Trophoblast cell (in vitro differentiated cells and primary cell): ENCODE measurements around the gene ASXL2.
"Not testable (repeated sequence)": the region's sequence is repeated elsewhere in the genome, so short reads cannot be mapped to it uniquely, and the experiment has no call there.

ENCODE experiments used
- DNase-seq, 2 donors: peaks; one replicate each; pipeline ENCODE4 v3.0.0-alpha.2; 2016
- H2AFZ ChIP-seq: 2 replicates; pipeline ENCODE4 v1.6.1; 2013; ENCODE audit warnings: low read length, moderate library complexity, mild to moderate bottlenecking; ENCODE audit not compliant: insufficient read depth, poor library complexity
- H2AK5ac ChIP-seq: 2 replicates; pipeline ENCODE4 v1.6.1; 2013; ENCODE audit warnings: mild to moderate bottlenecking, low read length
- H2BK120ac ChIP-seq: 2 replicates; pipeline ENCODE4 v1.6.1; 2013; ENCODE audit warnings: low read length, mild to moderate bottlenecking, moderate library complexity; ENCODE audit not compliant: insufficient read depth, poor library complexity
- H2BK12ac ChIP-seq: 2 replicates; pipeline ENCODE4 v1.6.1; 2013; ENCODE audit warnings: mild to moderate bottlenecking, low read length, moderate library complexity
- H2BK5ac ChIP-seq: 2 replicates; pipeline ENCODE4 v1.6.1; 2013; ENCODE audit warnings: low read length, low read depth, moderate library complexity, mild to moderate bottlenecking; ENCODE audit not compliant: poor library complexity
- H3K14ac ChIP-seq: 2 replicates; pipeline ENCODE4 v1.6.1; 2013; ENCODE audit warnings: mild to moderate bottlenecking, low read length
- H3K18ac ChIP-seq: 2 replicates; pipeline ENCODE4 v1.6.1; 2013; ENCODE audit warnings: mild to moderate bottlenecking, low read length
- H3K23ac ChIP-seq: 2 replicates; pipeline ENCODE4 v1.6.1; 2013; ENCODE audit warnings: low read length
- H3K27ac ChIP-seq: 2 replicates; pipeline ENCODE4 v1.5.1; 2013; ENCODE audit warnings: low read depth, mild to moderate bottlenecking, inconsistent platforms, low read length, moderate library complexity
- H3K27me3 ChIP-seq: 2 replicates; pipeline ENCODE4 v1.6.1; 2013; ENCODE audit warnings: inconsistent platforms, mild to moderate bottlenecking, low read length, moderate library complexity; ENCODE audit not compliant: insufficient read depth
- H3K36me3 ChIP-seq, 2 experiments: 1 replicate in 1 of 2; 2 replicates in 1 of 2; pipeline ENCODE4 v1.6.1; 2013; ENCODE audit warnings: low read length in 2 of 2, mild to moderate bottlenecking in 2 of 2, moderate library complexity in 1 of 2; ENCODE audit not compliant: insufficient read depth in 2 of 2, control insufficient read depth in 1 of 2
- H3K4ac ChIP-seq: 2 replicates; pipeline ENCODE4 v1.6.1; 2013; ENCODE audit warnings: low read depth, mild to moderate bottlenecking, low read length, moderate library complexity
- H3K4me1 ChIP-seq, 2 experiments: 1 replicate in 1 of 2; 2 replicates in 1 of 2; pipeline ENCODE4 v1.6.1; 2013; ENCODE audit warnings: low read length in 2 of 2, mild to moderate bottlenecking in 2 of 2, moderate library complexity in 1 of 2; ENCODE audit not compliant: insufficient read depth in 2 of 2, control insufficient read depth in 1 of 2
- H3K4me2 ChIP-seq: 2 replicates; pipeline ENCODE4 v1.6.1; 2013; ENCODE audit warnings: inconsistent platforms, mild to moderate bottlenecking, low read length, moderate library complexity
- H3K4me3 ChIP-seq: 2 replicates; pipeline ENCODE4 v1.5.1; 2013; ENCODE audit warnings: mild to moderate bottlenecking, low read depth, low read length, inconsistent platforms
- H3K79me1 ChIP-seq: one replicate; pipeline ENCODE4 v1.6.1; 2013; ENCODE audit warnings: low read length
- H3K79me2 ChIP-seq: 2 replicates; pipeline ENCODE4 v1.6.1; 2013; ENCODE audit warnings: low read length, mild to moderate bottlenecking; ENCODE audit not compliant: control insufficient read depth, insufficient read depth, poor library complexity
- H3K9ac ChIP-seq: 2 replicates; pipeline ENCODE4 v1.6.1; 2013; ENCODE audit warnings: mild to moderate bottlenecking, low read length
- H3K9me3 ChIP-seq: 2 replicates; pipeline ENCODE4 v1.6.1; 2013; ENCODE audit warnings: low read depth, mild to moderate bottlenecking, control low read depth, inconsistent platforms, low read length; ENCODE audit not compliant: insufficient read depth
- H4K12ac ChIP-seq: 2 replicates; pipeline ENCODE4 v1.6.1; 2013; ENCODE audit warnings: low read depth, mild to moderate bottlenecking, low read length, moderate library complexity
- H4K8ac ChIP-seq: 2 replicates; pipeline ENCODE4 v1.6.1; 2013; ENCODE audit warnings: low read depth, mild to moderate bottlenecking, low read length, moderate library complexity
- H4K91ac ChIP-seq: one replicate; pipeline ENCODE4 v1.6.1; 2013; ENCODE audit warnings: low read depth, mild to moderate bottlenecking, low read length, moderate library complexity
- WGBS: extraction: QIAGEN DNeasy Blood & Tissue Kit; methylation state at CpG from one replicate; pipeline ENCODE4 v1.1.7; 2013; ENCODE audit warnings: missing lambda C conversion rate; ENCODE audit not compliant: insufficient read length, insufficient coverage; ENCODE audit errors: extremely low coverage; 5-methylcytosine and 5-hydroxymethylcytosine counted together

ASXL2 gene

DNA sequence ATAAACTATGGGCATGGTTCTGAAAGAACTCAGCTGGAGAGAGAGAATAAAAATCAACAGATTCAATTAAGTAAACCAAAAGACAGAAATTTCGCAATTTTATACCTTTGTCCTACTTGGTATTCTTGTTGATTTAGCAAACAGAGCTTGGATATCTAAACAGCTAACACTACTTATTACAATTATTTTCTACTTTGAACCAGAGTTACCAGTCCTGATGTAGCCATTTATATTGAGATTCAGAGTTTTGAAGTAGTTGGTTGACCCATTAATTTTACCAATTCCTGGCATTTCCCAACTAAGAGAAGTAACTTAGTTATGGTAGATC, 48.9 kb downstream of the ASXL2 start:
- Histone ChIP-seq H4K12ac (no peak overlapping the region), H2BK120ac (no peak overlapping the region), H3K9me3 (no peaks in the 10 kb centered on the region), H3K79me2 (no peaks in the 10 kb centered on the region), H3K9ac (no peak overlapping the region), H3K36me3 (no peaks in the 10 kb centered on the region), H2BK5ac (no peak overlapping the region), H3K18ac (no peak overlapping the region), H2AK5ac (no peak overlapping the region), H3K4ac (no peak overlapping the region), H3K4me1 (no peaks in the 10 kb centered on the region), H3K4me3 (no peak overlapping the region), H4K8ac (no peak overlapping the region), H3K23ac (no peak overlapping the region), H4K91ac (no peak overlapping the region), H3K14ac (no peak overlapping the region), H3K4me2 (no peak overlapping the region), H2AFZ (no peak overlapping the region), H3K27ac (no peak overlapping the region), H2BK12ac (no peak overlapping the region), H3K27me3 (no peaks in the 10 kb centered on the region), H3K79me1 (no peaks in the 10 kb centered on the region)
- DNase-seq, result no peak
- WGBS, result no CpG with 5 or more reads among the region's 1 CpG

DNA sequence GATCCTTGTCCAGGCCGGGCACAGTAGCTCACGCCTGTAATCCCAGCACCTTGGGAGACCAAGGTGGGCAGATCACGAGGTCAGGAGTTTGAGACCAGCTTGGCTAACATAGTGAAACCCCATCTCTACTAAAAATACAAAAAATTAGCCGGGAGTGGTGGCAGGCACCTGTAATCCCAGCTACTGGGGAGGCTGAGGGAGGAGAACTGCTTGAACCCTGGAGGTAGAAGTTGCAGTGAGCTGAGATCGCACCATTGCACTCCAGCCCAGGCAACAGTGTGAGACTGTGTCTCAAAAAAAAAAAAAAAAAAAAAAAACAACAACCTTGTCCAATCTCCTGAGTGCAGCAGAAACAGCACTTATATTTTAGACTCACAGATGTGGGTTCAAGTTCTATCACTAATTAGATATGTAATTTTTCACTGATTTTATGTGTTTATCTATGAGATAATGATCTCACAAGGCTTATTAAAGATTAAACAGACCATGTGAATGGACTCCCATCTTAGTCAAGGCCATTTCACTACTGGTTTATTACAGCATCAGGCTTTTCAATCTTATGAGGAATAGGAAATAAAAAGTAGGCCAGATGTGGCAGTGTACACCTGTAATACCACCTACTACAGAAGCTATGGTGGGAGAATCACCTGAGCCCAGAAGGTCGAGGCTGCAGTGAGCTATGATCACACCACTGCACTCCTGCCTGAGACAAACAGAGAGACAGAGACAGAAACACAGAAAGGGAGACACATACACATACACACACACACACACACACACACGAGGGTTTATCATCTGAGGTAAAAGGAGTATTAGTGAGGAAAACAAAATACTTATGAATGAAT, 49.5 kb downstream of the ASXL2 start:
- H3K36me3 ChIP-seq, H4K8ac ChIP-seq, H3K23ac ChIP-seq, DNase-seq, H3K14ac ChIP-seq, H3K79me2 ChIP-seq, H2BK5ac ChIP-seq, H3K4me1 ChIP-seq, H2AK5ac ChIP-seq, H3K4me3 ChIP-seq, H3K4ac ChIP-seq, H3K4me2 ChIP-seq, H3K27ac ChIP-seq, H3K27me3 ChIP-seq, H3K9ac ChIP-seq, H4K91ac ChIP-seq, H2AFZ ChIP-seq, H4K12ac ChIP-seq, H3K18ac ChIP-seq, H3K79me1 ChIP-seq, H3K9me3 ChIP-seq, H2BK120ac ChIP-seq, H2BK12ac ChIP-seq: not testable (repeated sequence)
- WGBS, result no CpG with 5 or more reads among the region's 7 CpGs

DNA sequence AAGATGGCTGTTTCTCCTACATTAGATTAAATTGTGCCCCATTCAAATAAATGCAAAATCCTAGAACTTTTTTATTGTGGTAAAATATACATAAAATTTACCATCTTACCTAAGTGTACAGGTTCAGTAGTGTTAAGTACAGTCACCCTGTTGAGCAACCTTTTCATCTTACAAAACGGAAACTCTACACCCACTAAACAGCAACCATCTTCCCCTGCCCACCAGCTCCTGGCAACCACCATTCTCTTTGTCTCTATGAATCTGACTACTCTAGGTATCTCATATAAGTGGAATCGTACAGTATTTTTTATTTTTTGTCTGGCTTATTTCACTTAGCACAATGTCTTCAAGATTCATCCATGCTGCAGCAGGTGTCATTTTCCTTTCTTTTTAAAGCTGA, 53.0 kb downstream of the ASXL2 start:
- no peak overlapping the region for H2BK12ac ChIP-seq
- no peak overlapping the region for H4K91ac ChIP-seq
- H3K18ac ChIP-seq, result no peak overlapping the region
- no peak for DNase-seq
- H4K12ac ChIP-seq, result no peak overlapping the region
- H4K8ac ChIP-seq, result no peak overlapping the region
- H3K79me2 ChIP-seq, result no peaks in the 10 kb centered on the region
- no peaks in the 10 kb centered on the region for H3K79me1 ChIP-seq
- no peak overlapping the region for H3K23ac ChIP-seq
- H2BK5ac ChIP-seq, result no peak overlapping the region
- H3K14ac ChIP-seq, result no peak overlapping the region
- no peaks in the 10 kb centered on the region for H3K27me3 ChIP-seq
- H3K4ac ChIP-seq, result no peak overlapping the region
- no peak overlapping the region for H2AK5ac ChIP-seq
- no peak overlapping the region for H2BK120ac ChIP-seq
- H3K27ac ChIP-seq, result no peak overlapping the region
- no peak overlapping the region for H2AFZ ChIP-seq
- H3K4me2 ChIP-seq, result no peak overlapping the region
- H3K9ac ChIP-seq, result no peak overlapping the region
- H3K36me3 ChIP-seq, result no peaks in the 10 kb centered on the region
- H3K4me1 ChIP-seq, result no peaks in the 10 kb centered on the region
- no peaks in the 10 kb centered on the region for H3K9me3 ChIP-seq
- H3K4me3 ChIP-seq, result no peak overlapping the region
- WGBS, result no CpG with 5 or more reads among the region's 2 CpGs

DNA sequence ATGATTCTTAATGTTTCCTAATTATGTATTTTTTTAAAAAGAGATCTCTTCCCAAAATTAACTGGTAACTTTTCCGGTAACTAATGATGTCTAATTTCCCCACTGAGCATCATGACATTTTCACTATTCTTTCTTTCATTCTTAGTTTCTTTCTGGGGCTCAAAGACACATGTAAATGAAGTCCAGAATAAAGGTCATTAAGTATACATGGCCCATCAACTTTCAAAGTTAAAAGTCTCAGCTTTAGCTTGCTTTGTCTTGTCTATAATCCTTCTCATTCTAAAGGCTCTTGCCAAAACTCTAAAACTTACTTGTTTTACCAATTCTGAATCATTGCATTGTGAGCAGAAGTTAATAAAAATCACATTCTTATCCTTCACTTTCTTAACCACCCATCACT, 53.6 kb downstream of the ASXL2 start:
- no peak overlapping the region for H2BK120ac ChIP-seq
- no peaks in the 10 kb centered on the region for H3K27me3 ChIP-seq
- H3K79me2 ChIP-seq, result no peaks in the 10 kb centered on the region
- H4K12ac ChIP-seq, result no peak overlapping the region
- H4K91ac ChIP-seq, result no peak overlapping the region
- no peak overlapping the region for H2AK5ac ChIP-seq
- H2BK5ac ChIP-seq, result no peak overlapping the region
- no peak for DNase-seq
- no peaks in the 10 kb centered on the region for H3K9me3 ChIP-seq
- no peak overlapping the region for H3K4ac ChIP-seq
- no peak overlapping the region for H3K4me2 ChIP-seq
- H3K14ac ChIP-seq, result no peak overlapping the region
- H3K79me1 ChIP-seq, result no peaks in the 10 kb centered on the region
- no peak overlapping the region for H3K23ac ChIP-seq
- H2AFZ ChIP-seq, result no peak overlapping the region
- H3K27ac ChIP-seq, result no peak overlapping the region
- WGBS, result no CpG with 5 or more reads among the region's 1 CpG
- no peak overlapping the region for H4K8ac ChIP-seq
- no peaks in the 10 kb centered on the region for H3K4me1 ChIP-seq
- no peaks in the 10 kb centered on the region for H3K36me3 ChIP-seq
- no peak overlapping the region for H2BK12ac ChIP-seq
- H3K4me3 ChIP-seq, result no peak overlapping the region
- no peak overlapping the region for H3K18ac ChIP-seq
- no peak overlapping the region for H3K9ac ChIP-seq
